GM19397 (cell line): ENCODE data around the gene TNP2.
"Not testable (repeated sequence)": the region's sequence is repeated elsewhere in the genome, so short reads cannot be mapped to it uniquely, and the experiment has no call there.

ENCODE experiments used
- ATAC-seq: cut with Tn5 transposase; IDR thresholded peaks from one replicate; pipeline ENCODE4 v1.9.1; 2021; ENCODE audit warnings: mild to moderate bottlenecking, moderate library complexity; ENCODE audit not compliant: unreplicated experiment

Gene TNP2

DNA sequence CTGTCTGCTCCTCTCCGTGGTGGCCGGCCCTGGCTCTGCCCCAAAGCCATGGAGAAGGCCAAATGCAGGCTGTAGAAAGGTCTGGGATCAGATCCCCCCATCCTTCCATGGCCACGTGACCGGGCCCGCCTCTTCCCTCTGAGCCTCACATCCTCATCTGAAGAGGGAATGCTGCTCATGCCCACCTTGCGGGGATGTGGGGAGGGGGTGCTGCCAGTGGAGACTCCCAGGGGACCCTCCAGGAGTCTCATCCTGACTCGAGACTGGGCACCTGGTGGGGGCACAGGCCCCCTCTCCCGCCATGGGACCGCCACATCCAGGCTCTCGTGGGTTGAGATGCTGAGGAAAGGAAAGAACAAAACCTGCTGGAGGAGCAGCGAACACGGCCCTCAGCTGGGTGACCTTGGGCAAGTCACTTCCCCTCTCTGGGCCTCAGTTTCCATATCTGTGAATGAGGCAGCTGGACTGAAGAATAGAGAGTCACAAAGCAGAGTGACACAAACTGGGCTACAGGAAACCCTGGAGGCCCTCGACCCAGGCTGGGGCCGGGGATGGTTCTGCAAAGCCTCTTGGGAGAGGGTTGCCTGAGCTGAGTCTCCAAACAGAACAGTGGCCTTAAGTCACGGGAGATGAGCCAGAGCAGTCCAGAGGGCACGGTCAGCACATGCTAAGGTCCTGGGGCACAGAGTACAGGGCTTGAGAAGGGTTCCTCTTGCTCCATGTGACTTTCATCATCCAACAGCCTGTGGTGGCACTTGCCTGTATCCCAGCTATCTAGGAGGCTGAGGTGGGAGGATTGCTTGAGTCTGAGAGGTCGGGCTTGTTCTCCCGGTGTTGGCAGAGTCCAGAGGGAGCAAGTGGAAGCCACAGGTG is 43.2 kb downstream of the TNP2 start:
- ATAC-seq: no peak

DNA sequence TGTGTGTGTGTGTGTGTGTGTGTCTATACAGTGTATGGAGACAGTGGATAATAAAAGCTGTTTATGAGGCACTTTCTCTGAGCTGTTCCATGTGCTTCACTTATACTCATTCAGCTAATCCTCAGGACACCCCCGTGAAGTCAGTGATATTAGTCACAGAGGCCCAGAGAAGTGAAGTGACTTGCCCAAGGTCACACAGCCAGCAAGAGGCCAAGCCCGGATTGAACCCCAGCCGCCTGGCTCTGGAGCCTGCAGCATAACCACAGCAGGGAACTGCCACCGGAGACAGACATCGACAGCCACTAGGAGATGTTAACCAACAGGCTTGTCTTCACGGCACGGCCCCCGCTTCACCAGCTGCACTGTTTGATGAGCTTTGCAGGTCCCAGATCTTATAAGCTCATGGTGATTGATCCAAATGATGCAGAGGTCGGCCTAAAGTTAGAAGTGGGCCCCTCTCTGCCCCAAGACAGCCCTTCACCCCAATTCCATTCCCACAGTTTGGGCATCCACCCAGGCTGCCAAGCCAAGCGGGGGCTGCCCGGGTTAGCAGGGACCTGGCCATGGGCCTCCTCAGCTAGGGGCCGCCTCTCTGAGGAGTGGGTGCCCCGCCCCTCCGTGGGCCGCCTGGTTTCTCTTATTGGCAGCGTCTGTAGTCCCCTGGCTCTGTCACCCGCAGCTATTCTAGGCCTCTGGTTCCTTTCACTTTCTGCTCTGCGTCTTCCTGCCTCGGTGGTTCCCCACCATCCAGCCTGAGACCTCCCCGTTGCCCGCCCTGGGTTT is 44.0 kb downstream of the TNP2 start:
- ATAC-seq: peak; percentile 84

DNA sequence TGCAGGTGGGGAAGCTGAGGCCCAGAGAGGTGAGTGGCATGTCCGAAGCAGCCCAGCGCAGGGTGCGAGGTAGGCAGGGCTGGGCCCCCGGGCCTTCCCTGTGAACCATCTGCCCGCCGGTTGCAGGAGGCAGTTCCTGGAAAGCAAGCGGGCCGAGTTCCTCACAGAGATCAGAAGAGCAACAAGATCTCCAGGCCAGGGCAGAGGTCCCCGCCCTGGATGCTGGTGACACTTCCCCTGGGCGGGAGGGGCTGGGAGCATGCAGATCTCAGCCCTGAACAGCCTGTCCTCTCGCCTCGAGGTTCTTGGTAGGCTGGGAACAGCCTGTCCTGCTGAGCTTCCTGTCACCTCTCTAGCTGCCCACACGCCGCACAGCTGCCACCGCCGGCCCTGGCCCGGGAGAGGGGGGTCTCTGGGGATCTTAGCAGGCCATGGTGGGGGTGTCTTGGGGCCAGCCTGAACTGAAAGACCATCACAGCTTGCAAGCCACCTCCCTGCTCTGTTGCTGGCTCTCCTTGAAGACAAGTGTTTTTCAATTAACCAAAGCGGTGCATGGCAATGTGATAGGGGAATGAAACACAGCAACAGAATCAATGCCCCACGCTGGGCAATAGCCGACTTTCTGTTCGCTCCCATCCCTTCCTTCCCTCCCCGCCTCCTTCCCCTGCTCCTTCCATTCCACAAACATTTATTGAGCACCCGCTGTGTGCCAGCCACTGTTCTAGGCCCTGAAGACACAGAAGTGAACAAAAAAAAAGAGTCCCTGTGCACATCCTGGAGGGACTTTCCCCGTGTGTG is 44.8 kb downstream of the TNP2 start:
- ATAC-seq: peak; percentile 41

DNA sequence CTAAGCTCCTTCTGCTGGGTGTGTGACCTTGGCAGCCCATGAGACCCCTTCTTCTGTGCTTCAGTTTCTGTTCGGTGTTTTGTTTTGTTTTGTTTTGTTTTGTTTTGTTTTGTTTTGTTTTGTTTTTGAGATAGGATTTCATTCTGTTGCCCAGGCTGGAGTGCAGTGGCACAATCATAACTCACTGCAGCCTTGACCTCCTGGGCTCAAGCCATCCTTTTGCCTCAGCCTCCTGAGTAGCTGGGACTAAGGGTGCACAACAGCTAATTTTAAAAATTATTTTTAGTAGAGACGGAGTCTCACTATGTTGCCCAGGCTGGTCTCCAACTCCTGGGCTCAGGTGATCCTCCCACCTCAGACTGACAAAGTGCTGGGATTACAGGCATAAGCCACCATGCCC is 48.6 kb downstream of the TNP2 start:
- not testable (repeated sequence) for ATAC-seq

DNA sequence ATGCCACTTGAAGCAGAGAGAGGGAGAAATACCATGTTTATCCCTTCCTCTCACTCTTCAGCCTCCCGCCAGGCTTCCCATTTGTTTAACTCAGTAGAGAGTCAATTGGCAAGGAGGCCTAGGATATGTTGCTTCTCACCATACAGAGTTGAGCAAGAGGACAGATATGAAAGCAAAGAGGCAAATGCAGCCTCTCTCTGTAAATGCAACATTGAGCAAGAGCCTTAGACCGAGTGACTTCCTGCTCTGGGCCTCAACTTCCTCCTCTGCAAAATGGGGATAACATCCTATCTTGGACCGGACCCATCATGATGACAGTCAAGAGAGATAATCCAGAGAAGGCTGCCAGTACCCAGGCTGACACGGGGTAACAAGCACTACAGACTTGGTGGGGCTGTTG is 49.9 kb downstream of the TNP2 start:
- ATAC-seq: no peak

DNA sequence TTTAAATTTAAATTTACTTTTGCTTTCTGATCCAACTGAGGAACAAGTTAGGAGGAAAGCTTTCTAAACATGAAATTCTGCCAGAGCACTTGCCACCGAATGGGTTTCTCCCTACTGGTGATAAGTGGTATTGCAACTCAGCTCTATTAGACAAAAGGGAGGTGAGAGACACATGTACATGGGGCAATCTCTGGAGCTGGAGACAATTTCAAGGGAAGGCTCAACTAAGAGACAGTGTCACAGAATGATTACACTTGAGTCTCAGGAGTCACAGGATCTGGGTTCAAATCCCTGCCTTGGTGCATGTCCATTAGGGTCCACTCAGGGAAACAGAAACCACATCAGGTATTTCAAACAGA is 50.5 kb downstream of the TNP2 start:
- ATAC-seq: no peak
